ENCODE results near the gene PORCN. TPM values are rescaled to one million over a fixed set of nuclear protein-coding genes. Genes with fewer than 3 reads are reported as not detected.

PORCN gene
- total and polyA plus RNA-seq, 2 of the 4 experiments (the other 2 are of a cell fraction) = 4.1 to 10.1 TPM

DNA sequence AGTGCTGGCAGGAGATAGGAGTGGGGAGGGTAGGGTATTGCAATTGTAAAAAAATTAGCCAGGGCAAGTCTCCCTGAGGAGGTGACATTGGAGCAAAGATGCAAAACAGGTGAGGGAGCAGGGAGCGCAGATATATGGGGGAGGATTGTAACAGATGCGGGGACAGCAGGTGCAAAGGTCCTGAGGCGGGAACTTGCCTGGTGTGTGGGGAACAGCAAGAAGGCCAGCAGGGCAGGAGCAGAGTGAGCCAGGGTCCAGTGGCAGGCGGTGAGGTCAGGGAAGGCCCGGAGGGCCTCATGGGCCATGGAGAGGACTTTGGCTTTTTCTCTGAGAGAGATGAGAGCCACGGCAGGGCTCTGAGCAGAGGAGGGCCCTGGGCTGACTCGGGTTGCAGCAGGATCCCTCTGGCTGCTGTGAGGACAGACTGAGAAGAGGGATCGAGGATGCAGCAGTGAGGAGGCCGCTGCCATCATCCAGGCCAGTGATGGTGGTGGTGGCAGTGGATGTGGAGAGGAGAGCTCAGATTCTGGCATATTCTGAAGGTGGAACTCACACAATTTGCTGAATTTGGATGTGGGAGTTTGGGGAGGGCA, 6.2 kb downstream of the PORCN start:
- Histone ChIP-seq H4K20me1 (ENCODE audit: insufficient read depth, low read length) (no peaks in the 10 kb centered on the region), H2BK5ac (ENCODE audit: low read depth, low read length, poor library complexity, severe bottlenecking) (no peak overlapping the region), H3K27me3 (ENCODE audit: control insufficient read depth, insufficient read depth, low read length) (no peaks in the 10 kb centered on the region), H3K18ac (ENCODE audit: low read depth, low read length) (no peak overlapping the region), H3K14ac (replicated peaks; ENCODE audit: low read depth, low read length) (no peak overlapping the region), H3K23ac (ENCODE audit: low read depth, low read length) (no peak overlapping the region), H2BK120ac (ENCODE audit: low read depth, low read length) (no peak overlapping the region), H4K91ac (ENCODE audit: insufficient read depth, low read depth, low read length) (no peak overlapping the region), H2BK20ac (ENCODE audit: low read depth, low read length) (no peak overlapping the region), H2BK15ac (ENCODE audit: low read depth, low read length) (no peak overlapping the region), H3K4me2 (ENCODE audit: low read depth, low read length) (no peak overlapping the region), H3K4ac (ENCODE audit: low read depth, low read length) (no peak overlapping the region), H2AFZ (replicated peaks; ENCODE audit: low read length, poor library complexity) (no peak overlapping the region), H3K56ac (ENCODE audit: extremely low read depth, insufficient read depth, low read length) (no peak overlapping the region; the same call in 1 of the 2 replicates), H3K4me3 (ENCODE audit: insufficient read depth, low read depth, low read length) (no peak overlapping the region), H3K9ac (ENCODE audit: low read depth, low read length) (no peak overlapping the region), H3K4me1 (ENCODE audit: control insufficient read depth, insufficient read depth, low read length) (no peaks in the 10 kb centered on the region), H2AK9ac (replicated peaks; ENCODE audit: low read depth, low read length, poor library complexity) (no peak overlapping the region), H3K79me1 (ENCODE audit: low read depth in 1 of 2, low read length in 2 of 2) (no peaks in the 10 kb centered on the region), H3K9me3 (ENCODE audit: control insufficient read depth, insufficient read depth, low read length) (no peaks in the 10 kb centered on the region; the same call in 1 of the 2 replicates), H3K9me1 (ENCODE audit: insufficient read depth, low read length) (no peaks in the 10 kb centered on the region), H4K5ac (ENCODE audit: low read depth, low read length) (no peak overlapping the region), H4K8ac (ENCODE audit: low read depth in 2 of 2, low read length in 2 of 2) (no peak overlapping the region), H2AK5ac (ENCODE audit: low read depth, low read length) (no peak overlapping the region), H3K27ac (ENCODE audit: insufficient read depth, low read length) (no peak overlapping the region), H3K36me3 (ENCODE audit: control insufficient read depth, insufficient read depth, low read length) (peaks cover 3% of the 10 kb centered on the region)
- in situ Hi-C loops (cut with MboI; ENCODE audit: low sequenced_read_pairs) (no loop called here), intact Hi-C loops (cut with micrococcal nuclease) (no loop called here), dilution Hi-C loops (cut with HindIII; ENCODE audit: low sequenced_read_pairs, unreplicated experiment) (no loop called here)
- WGBS, 2 experiments (ENCODE audit: extremely low coverage in 2 of 2, insufficient read length in 1 of 2) = 75% methylated on average over 4 of the region's 9 CpGs; no CpG with 5 or more reads in 1 of the 2 experiments
- no peak for ATAC-seq (ENCODE audit: low read depth)
- no peak for DNase-seq
- no TSS peak for BruUV-seq (replicated peaks)
- ChIA-PET POLR2A (ENCODE audit: unreplicated experiment) (no interaction called here), CTCF (no interaction called here)
- TF ChIP-seq USF2 (IDR thresholded peaks at IDR 0.05; ENCODE audit: low read depth, low read length) = no peak
- TF ChIP-seq NFE2L2 (IDR thresholded peaks at IDR 0.05; ENCODE audit: low read depth, low read length) = no peak
- no peak for TF ChIP-seq CTCF (conservative IDR thresholded peaks at IDR 0.05; ENCODE audit: low read depth, low read length)
- TF ChIP-seq MAFK (IDR thresholded peaks at IDR 0.05; ENCODE audit: low read depth, low read length) = no peak
- TF ChIP-seq FOS (IDR thresholded peaks at IDR 0.05; ENCODE audit: low read depth, low read length) = no peak
- TF ChIP-seq MAZ (IDR thresholded peaks at IDR 0.05; ENCODE audit: borderline replicate concordance, low read depth, low read length) = no peak
- TF ChIP-seq, protein P1, sequence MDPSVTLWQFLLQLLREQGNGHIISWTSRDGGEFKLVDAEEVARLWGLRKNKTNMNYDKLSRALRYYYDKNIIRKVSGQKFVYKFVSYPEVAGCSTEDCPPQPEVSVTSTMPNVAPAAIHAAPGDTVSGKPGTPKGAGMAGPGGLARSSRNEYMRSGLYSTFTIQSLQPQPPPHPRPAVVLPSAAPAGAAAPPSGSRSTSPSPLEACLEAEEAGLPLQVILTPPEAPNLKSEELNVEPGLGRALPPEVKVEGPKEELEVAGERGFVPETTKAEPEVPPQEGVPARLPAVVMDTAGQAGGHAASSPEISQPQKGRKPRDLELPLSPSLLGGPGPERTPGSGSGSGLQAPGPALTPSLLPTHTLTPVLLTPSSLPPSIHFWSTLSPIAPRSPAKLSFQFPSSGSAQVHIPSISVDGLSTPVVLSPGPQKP (IDR thresholded peaks at IDR 0.05; ENCODE audit: borderline replicate concordance, low read depth, low read length) = no peak
- TF ChIP-seq CHD1 (IDR thresholded peaks at IDR 0.05; ENCODE audit: low read depth, low read length) = no peak
- TF ChIP-seq RAD21 (IDR thresholded peaks at IDR 0.05; ENCODE audit: low read length) = no peak
- no peak for TF ChIP-seq SMC3 (IDR thresholded peaks at IDR 0.05; ENCODE audit: low read depth, low read length)
- TF ChIP-seq CEBPB (IDR thresholded peaks at IDR 0.05; ENCODE audit: low read depth, low read length) = no peak
- TF ChIP-seq POLR2A (IDR thresholded peaks at IDR 0.05; ENCODE audit: low read depth, low read length) = no peak
- TF ChIP-seq RFX5 (IDR thresholded peaks at IDR 0.05; ENCODE audit: low read depth, low read length) = no peak
- no peak for TF ChIP-seq MXI1 (IDR thresholded peaks at IDR 0.05; ENCODE audit: borderline replicate concordance, low read depth, low read length)
- no peak for TF ChIP-seq BHLHE40 (IDR thresholded peaks at IDR 0.05; ENCODE audit: low read depth, low read length)
- no peak for TF ChIP-seq RCOR1 (IDR thresholded peaks at IDR 0.05; ENCODE audit: insufficient replicate concordance, low read length)
